ENCODE measurements around the gene ANG.

Gene ANG

DNA sequence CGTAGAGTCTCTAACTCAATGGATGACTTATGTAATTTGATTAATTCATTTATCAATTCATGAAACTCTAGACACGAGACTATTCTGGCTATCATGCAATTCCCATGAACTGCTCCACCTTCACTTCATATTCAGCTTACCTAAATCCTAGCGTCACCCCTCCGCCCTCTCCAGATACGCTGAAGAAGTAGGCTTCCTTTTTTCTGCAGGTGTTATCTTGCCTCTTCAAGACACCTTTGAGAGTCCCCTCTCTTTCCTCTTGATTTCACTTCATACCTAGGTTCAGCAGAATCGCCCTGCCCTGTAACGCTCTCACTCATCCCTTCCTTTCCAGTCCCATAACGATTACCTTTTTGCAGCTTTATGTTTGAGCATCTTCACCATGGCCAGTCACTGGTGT is 8.2 kb upstream of the ANG start:
- TF ChIP-seq SIN3A (IDR thresholded peaks at IDR 0.05; ENCODE audit: borderline replicate concordance, insufficient read depth, low read length), result no peak
- TF ChIP-seq POLR2AphosphoS5 (IDR thresholded peaks at IDR 0.05; ENCODE audit: low read depth, low read length), result no peak
- TF ChIP-seq FOXP2 (optimal IDR thresholded peaks at IDR 0.05; ENCODE audit: borderline replicate concordance, extremely low read depth, extremely low read length, insufficient read depth), result no peak
- TF ChIP-seq REST (IDR thresholded peaks at IDR 0.05; ENCODE audit: insufficient read depth in 1 of 2, low read depth in 2 of 2, low read length in 2 of 2), result no peak
- TF ChIP-seq TAF1 (IDR thresholded peaks at IDR 0.05; ENCODE audit: borderline replicate concordance, insufficient read depth, low read length), result no peak

DNA sequence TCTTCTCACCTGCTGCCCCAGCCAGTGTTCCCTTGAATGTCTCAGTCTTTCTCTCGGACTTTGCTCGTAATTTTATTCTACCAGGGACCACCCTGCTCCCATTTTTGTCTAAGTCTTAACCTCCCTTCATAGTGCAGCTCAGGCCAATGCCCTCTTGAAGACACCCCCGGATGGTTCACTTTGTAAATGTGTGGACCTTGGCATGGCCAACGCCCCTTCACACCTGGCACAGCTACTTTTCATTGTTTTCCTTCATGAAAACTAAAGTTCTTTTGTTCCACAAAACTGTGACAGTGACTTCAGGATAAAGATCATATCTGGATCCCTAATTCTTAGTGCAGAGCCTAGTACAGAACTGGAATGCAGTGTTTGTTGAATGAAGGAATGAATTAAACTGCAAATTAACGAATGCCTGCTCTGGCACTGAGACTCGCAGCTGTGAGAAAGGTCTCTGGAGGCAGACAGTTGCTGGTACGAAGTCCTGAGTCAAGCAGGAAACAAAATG is 7.7 kb upstream of the ANG start:
- TF ChIP-seq REST (IDR thresholded peaks at IDR 0.05; ENCODE audit: insufficient read depth in 1 of 2, low read depth in 2 of 2, low read length in 2 of 2), result no peak
- no peak for TF ChIP-seq TAF1 (IDR thresholded peaks at IDR 0.05; ENCODE audit: borderline replicate concordance, insufficient read depth, low read length)
- no peak for TF ChIP-seq POLR2AphosphoS5 (IDR thresholded peaks at IDR 0.05; ENCODE audit: low read depth, low read length)
- no peak for TF ChIP-seq SIN3A (IDR thresholded peaks at IDR 0.05; ENCODE audit: borderline replicate concordance, insufficient read depth, low read length)
- TF ChIP-seq FOXP2 (optimal IDR thresholded peaks at IDR 0.05; ENCODE audit: borderline replicate concordance, extremely low read depth, extremely low read length, insufficient read depth), result no peak

DNA sequence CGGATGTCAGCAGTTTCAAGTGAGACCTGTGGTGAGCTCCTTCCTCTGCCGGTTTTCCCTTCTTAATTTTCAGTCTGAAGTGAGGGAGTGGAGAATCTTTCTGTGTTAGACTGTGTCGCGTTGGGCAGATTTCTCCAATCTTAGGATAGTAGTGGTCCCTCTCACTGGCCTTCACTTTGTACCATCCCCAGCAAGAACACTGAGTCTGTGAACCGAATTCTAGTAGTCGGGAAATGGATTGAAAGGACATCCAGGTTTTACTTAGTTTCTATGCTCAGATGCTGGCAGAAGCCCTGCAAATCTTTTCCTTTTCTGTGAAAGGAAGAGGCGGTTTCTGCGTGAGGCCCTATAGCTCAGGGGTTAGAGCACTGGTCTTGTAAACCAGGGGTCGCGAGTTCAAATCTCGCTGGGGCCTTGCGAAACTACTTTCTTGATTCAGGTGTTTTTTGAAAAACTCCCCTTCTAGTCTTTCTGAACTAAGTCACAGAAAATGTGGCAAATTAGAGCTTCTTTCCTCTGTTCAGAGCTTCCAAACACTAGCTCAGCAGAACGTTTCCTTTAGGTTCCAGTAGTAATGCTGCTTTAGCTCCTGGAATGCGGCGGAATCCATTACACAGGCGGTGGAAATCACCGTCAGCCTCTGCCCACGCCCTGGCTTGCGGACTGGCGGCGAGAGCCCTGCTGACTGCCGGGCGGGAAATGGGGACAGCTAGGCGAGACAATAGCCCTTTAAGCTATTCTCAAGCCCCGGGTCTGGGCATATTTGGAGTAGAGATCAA is 7.0 kb upstream of the ANG start:
- TF ChIP-seq POLR2AphosphoS5 (IDR thresholded peaks at IDR 0.05; ENCODE audit: low read depth, low read length) (no peak), SIN3A (IDR thresholded peaks at IDR 0.05; ENCODE audit: borderline replicate concordance, insufficient read depth, low read length) (no peak), REST (IDR thresholded peaks at IDR 0.05; ENCODE audit: insufficient read depth in 1 of 2, low read depth in 2 of 2, low read length in 2 of 2) (no peak), FOXP2 (optimal IDR thresholded peaks at IDR 0.05; ENCODE audit: borderline replicate concordance, extremely low read depth, extremely low read length, insufficient read depth) (no peak), TAF1 (IDR thresholded peaks at IDR 0.05; ENCODE audit: borderline replicate concordance, insufficient read depth, low read length) (no peak)

DNA sequence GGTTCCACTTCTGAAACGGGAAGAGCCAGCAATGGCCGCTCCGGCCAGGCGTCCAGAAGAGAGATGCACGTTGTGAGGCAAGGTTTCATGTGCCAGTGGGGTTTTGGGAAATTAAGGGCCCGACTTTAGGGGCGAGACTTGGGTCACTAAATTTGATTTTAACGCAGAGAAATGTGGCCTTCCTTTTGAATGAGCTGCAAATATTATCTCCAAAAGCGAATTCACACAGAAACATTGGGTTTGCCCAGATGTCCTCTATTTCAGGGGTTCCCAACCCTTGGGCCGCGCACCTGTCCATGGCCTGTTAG is 6.5 kb upstream of the ANG start:
- no peak for TF ChIP-seq REST (IDR thresholded peaks at IDR 0.05; ENCODE audit: insufficient read depth in 1 of 2, low read depth in 2 of 2, low read length in 2 of 2)
